Loucy (cell line): ENCODE measurements around the gene WSCD1.

Source experiments
- H2AFZ ChIP-seq: fragments of 200-600 bp; sonication (generic); 2 replicates; pipeline ENCODE4 v1.6.0; 2016; ENCODE audit warnings: antibody characterized with exemption, mild to moderate bottlenecking, low read length, moderate library complexity
- H3F3A ChIP-seq: fragments of 200-600 bp; 2 replicates; pipeline ENCODE4 v1.6.0; 2016; ENCODE audit warnings: antibody characterized with exemption, low read depth, mild to moderate bottlenecking
- H3K27me3 ChIP-seq: fragments of 200-600 bp; sonication (generic); 2 replicates; pipeline ENCODE4 v1.6.1; 2014; ENCODE audit warnings: low read length, mild to moderate bottlenecking; ENCODE audit not compliant: insufficient read depth, poor library complexity, severe bottlenecking
- H3K36me3 ChIP-seq: fragments of 200-600 bp; sonication (generic); 2 replicates; pipeline ENCODE4 v1.6.1; 2016; ENCODE audit warnings: low read length; ENCODE audit not compliant: insufficient read depth
- H3K4me1 ChIP-seq: fragments of 200-600 bp; sonication (generic); 2 replicates; pipeline ENCODE4 v1.5.1; 2014; ENCODE audit warnings: low read length, mild to moderate bottlenecking; ENCODE audit not compliant: insufficient read depth, poor library complexity, severe bottlenecking
- H3K4me2 ChIP-seq: fragments of 200-600 bp; sonication (generic); 2 replicates; pipeline ENCODE4 v1.6.0; 2014; ENCODE audit warnings: antibody characterized with exemption, low read length, low read depth, mild to moderate bottlenecking; ENCODE audit not compliant: poor library complexity, severe bottlenecking
- H3K4me3 ChIP-seq: fragments of 200-600 bp; sonication (generic); 2 replicates; pipeline ENCODE4 v1.5.1; 2014; ENCODE audit warnings: low read length, mild to moderate bottlenecking, mixed read lengths; ENCODE audit not compliant: poor library complexity, severe bottlenecking
- H3K79me2 ChIP-seq: fragments of 200-600 bp; sonication (generic); 2 replicates; pipeline ENCODE4 v1.6.1; 2014; ENCODE audit warnings: low read length; ENCODE audit not compliant: insufficient read depth
- H3K9ac ChIP-seq: fragments of 200-600 bp; sonication (generic); 2 replicates; pipeline ENCODE4 v1.6.0; 2014; ENCODE audit warnings: mild to moderate bottlenecking, low read depth, low read length, moderate library complexity; ENCODE audit not compliant: poor library complexity, severe bottlenecking
- H3K9me2 ChIP-seq: fragments of 200-600 bp; sonication (generic); replicated peaks from 2 replicates; pipeline ENCODE4 v1.6.1; 2016; ENCODE audit warnings: low read depth, low read length, mixed read lengths
- H3K9me3 ChIP-seq: fragments of 200-600 bp; sonication (generic); 2 replicates; pipeline ENCODE4 v1.6.1; 2014; ENCODE audit warnings: mild to moderate bottlenecking, antibody characterized with exemption, low read length, low read depth; ENCODE audit not compliant: insufficient read depth
- H4K20me1 ChIP-seq: fragments of 200-600 bp; sonication (generic); 2 replicates; pipeline ENCODE4 v1.6.0; 2014; ENCODE audit warnings: antibody characterized with exemption, low read length, mild to moderate bottlenecking; ENCODE audit not compliant: insufficient read depth, poor library complexity, severe bottlenecking
- CTCF ChIP-seq: fragments of 200-600 bp; sonication (generic); conservative IDR thresholded peaks from 2 replicates; pipeline ENCODE4 v1.5.1; 2014; ENCODE audit warnings: mild to moderate bottlenecking, antibody characterized with exemption, low read length
- EZH2phosphoT487 ChIP-seq: fragments of 200-600 bp; IDR thresholded peaks from 2 replicates; pipeline ENCODE4 v1.6.1; 2018; ENCODE audit warnings: antibody characterized with exemption, mild to moderate bottlenecking, moderate library complexity, borderline replicate concordance

The WSCD1 gene

DNA sequence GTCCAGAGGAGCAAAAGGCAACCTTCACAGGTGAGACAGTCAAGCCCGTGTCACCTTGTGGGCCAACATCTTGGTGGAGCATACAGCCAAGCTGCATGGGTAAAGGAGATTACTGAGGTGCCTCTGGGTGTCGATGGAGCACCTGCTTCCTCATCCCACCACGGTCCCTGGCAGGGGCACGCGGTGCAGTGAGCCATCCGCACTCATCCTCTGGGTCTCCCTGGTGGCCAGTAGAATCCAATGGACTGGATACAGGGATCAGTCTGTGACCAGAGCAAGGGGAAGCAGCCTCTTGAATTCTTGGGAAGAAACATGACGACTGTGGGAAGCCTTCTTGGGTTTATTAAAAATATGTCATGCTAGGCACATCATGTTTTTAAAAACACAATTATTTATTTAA, 4.8 kb upstream of the WSCD1 start:
- no peaks in the 10 kb centered on the region for H3K36me3 ChIP-seq

GRCh38 chr17:6066183-6066948, 3.8 kb upstream of the WSCD1 start:
- Histone ChIP-seq H3K4me2 (no peak overlapping the region), H4K20me1 (no peaks in the 10 kb centered on the region), H3K27me3 (no peaks in the 10 kb centered on the region), H3K79me2 (no peaks in the 10 kb centered on the region), H2AFZ (no peak overlapping the region), H3K36me3 (no peaks in the 10 kb centered on the region), H3K4me3 (no peak overlapping the region), H3K9me2 (no peaks in the 10 kb centered on the region), H3K9ac (no peak overlapping the region), H3F3A (no peaks in the 10 kb centered on the region), H3K4me1 (no peaks in the 10 kb centered on the region), H3K9me3 (no peaks in the 10 kb centered on the region; the same call in 1 of the 2 replicates)
- no peak for TF ChIP-seq CTCF
- TF ChIP-seq EZH2phosphoT487: no peak

More for the DNA sequence above, 4.8 kb upstream of the WSCD1 start:
- no peaks in the 10 kb centered on the region for H3K4me1 ChIP-seq
- no peaks in the 10 kb centered on the region for H3K9me2 ChIP-seq
- H2AFZ ChIP-seq: no peak overlapping the region
- peaks cover 3% of the 10 kb centered on the region; the same call in 1 of the 2 replicates for H3K9me3 ChIP-seq
- H3F3A ChIP-seq: no peaks in the 10 kb centered on the region
- H3K9ac ChIP-seq: no peak overlapping the region
- no peaks in the 10 kb centered on the region for H3K27me3 ChIP-seq
- H3K79me2 ChIP-seq: no peaks in the 10 kb centered on the region
- no peak overlapping the region for H3K4me2 ChIP-seq
- no peak overlapping the region for H3K4me3 ChIP-seq
- no peak for TF ChIP-seq EZH2phosphoT487
- TF ChIP-seq CTCF: no peak
- H4K20me1 ChIP-seq: no peaks in the 10 kb centered on the region

DNA sequence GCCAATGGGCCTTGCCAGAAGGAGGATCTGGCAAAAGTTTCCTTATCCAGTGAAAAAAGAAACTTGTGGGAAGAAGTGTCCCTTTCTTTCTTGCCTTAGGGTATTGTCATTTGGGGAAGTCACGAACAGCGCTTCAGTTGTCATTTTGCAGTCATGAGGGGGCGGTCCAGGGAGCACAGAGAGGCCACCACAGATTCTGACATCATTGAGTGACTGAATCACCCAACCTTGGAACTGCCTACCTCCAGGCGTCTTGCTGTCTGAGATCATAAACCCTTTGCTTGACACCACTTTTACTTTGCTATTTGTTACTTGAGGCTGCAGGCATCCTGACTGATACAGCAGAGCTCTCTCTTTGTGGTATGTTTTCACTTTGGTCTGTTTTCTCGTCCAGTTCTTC, 3.1 kb upstream of the WSCD1 start:
- no peaks in the 10 kb centered on the region for H3K4me1 ChIP-seq
- no peaks in the 10 kb centered on the region for H3K27me3 ChIP-seq
- no peaks in the 10 kb centered on the region for H3F3A ChIP-seq
- H3K4me3 ChIP-seq: no peak overlapping the region
- TF ChIP-seq CTCF (no peak), EZH2phosphoT487 (no peak)
- H4K20me1 ChIP-seq: no peaks in the 10 kb centered on the region
- no peak overlapping the region for H2AFZ ChIP-seq
- H3K9me3 ChIP-seq: no peaks in the 10 kb centered on the region; the same call in 1 of the 2 replicates
- no peaks in the 10 kb centered on the region for H3K36me3 ChIP-seq
- no peak overlapping the region for H3K9ac ChIP-seq
- H3K4me2 ChIP-seq: no peak overlapping the region
- H3K9me2 ChIP-seq: no peaks in the 10 kb centered on the region
- no peaks in the 10 kb centered on the region for H3K79me2 ChIP-seq
